Type B pancreatic cell (in vitro differentiated cells): ENCODE data around the gene HNRNPK. TPM values are rescaled to one million over a fixed set of nuclear protein-coding genes. Genes with fewer than 3 reads are reported as not detected.

Experiments used
- DNase-seq: peaks from one replicate; pipeline ENCODE4 v3.0.0; 2021; ENCODE audit warnings: mixed read lengths; ENCODE audit not compliant: unreplicated experiment; ENCODE audit errors: extremely low spot score
- H3K27ac Mint-ChIP-seq: 2 replicates; pipeline ENCODE4 v1.8.0; 2021; ENCODE audit warnings: mild to moderate bottlenecking, mixed read lengths
- H3K27me3 Mint-ChIP-seq: 2 replicates; pipeline ENCODE4 v1.8.0; 2021; ENCODE audit warnings: mixed read lengths
- H3K36me3 Mint-ChIP-seq: 2 replicates; pipeline ENCODE4 v1.8.0; 2021; ENCODE audit warnings: mixed read lengths
- H3K4me1 Mint-ChIP-seq: one replicate; pipeline ENCODE4 v1.8.0; 2021; ENCODE audit warnings: mixed read lengths; ENCODE audit not compliant: unreplicated experiment
- H3K4me3 Mint-ChIP-seq: 2 replicates; pipeline ENCODE4 v1.8.0; 2021; ENCODE audit warnings: mild to moderate bottlenecking, mixed read lengths
- H3K9me3 Mint-ChIP-seq: 2 replicates; pipeline ENCODE4 v1.8.0; 2021; ENCODE audit warnings: mixed read lengths
- total RNA-seq: library from RNA; stranded (reverse); gene quantifications from 2 replicates; pipeline ENCODE4 v1.2.1, GENCODE V29; 2021; ENCODE audit warnings: low replicate concordance
- TF ChIP-seq, protein P1 (sequence below): fragments of 200-600 bp; sonication (generic); conservative IDR thresholded peaks from 2 replicates; pipeline ENCODE4 v1.5.0; 2021; ENCODE audit warnings: antibody characterized with exemption, mild to moderate bottlenecking

HNRNPK gene
- total RNA-seq, 1 donor from 2014 or later = 673 TPM

DNA sequence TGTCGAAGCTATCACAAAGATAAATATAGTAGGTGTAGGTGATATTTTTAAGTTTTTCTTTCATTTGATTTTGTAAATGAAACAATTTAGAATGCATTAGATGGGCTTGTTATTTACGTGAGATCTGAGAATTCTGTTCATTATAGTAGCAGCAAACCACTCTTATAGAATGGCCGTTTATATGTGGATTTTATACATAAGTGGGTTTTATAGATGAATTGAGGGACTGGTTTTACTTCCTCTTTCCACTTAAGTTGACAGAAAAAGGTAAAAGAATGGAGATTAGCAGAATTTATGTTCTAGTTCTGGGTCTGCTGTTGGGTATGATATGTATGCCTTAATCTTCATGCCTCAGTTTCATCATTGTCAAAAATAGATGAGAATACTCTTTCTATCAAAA is 6.2 kb upstream of the HNRNPK start:
- Mint-ChIP-seq H3K27me3 (no peaks in the 10 kb centered on the region), H3K4me3 (no peak overlapping the region), H3K4me1 (peaks cover 33% of the 10 kb centered on the region), H3K9me3 (no peaks in the 10 kb centered on the region), H3K36me3 (peaks cover 19% of the 10 kb centered on the region), H3K27ac (no peak overlapping the region)
- DNase-seq = no peak
- TF ChIP-seq, protein P1, sequence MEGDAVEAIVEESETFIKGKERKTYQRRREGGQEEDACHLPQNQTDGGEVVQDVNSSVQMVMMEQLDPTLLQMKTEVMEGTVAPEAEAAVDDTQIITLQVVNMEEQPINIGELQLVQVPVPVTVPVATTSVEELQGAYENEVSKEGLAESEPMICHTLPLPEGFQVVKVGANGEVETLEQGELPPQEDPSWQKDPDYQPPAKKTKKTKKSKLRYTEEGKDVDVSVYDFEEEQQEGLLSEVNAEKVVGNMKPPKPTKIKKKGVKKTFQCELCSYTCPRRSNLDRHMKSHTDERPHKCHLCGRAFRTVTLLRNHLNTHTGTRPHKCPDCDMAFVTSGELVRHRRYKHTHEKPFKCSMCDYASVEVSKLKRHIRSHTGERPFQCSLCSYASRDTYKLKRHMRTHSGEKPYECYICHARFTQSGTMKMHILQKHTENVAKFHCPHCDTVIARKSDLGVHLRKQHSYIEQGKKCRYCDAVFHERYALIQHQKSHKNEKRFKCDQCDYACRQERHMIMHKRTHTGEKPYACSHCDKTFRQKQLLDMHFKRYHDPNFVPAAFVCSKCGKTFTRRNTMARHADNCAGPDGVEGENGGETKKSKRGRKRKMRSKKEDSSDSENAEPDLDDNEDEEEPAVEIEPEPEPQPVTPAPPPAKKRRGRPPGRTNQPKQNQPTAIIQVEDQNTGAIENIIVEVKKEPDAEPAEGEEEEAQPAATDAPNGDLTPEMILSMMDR = no peak

DNA sequence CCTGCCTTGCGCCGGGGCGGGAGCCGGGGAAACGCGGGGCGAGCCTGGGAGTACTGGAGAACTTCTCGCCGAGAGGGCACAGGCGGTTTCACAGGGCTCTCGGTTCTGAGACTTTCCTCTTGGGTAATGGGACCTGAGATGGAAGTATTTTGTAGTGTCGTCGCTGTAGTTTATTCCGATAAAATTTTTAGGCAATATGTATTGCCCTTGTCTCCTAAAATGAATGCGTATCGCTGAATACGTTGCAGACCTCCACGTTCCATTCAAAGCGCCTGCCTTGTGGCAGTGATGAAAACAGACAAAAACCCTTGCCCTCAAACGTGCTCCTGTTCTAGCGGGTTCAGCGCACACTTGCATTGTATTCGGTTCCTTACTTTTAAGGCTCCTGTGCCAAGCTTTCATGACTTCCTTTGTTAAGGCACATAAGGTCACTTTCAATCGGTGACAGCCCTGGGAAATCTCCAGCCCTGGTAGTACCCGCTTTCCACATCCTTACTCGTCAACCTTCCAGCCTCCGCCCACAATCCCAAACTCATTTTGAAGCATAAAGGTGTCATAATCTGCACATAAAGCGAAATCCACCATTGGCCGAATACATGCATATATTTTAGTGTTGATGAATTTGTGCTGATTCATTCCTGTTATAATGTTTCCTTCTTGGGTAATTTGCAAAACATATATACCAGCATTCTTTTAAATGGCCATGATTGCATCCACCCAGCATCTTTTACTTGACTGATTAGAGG is 1.3 kb upstream of the HNRNPK start:
- peaks cover 3% of the 10 kb centered on the region for H3K27me3 Mint-ChIP-seq
- TF ChIP-seq, protein P1 = no peak
- H3K4me3 Mint-ChIP-seq = peak overlapping the region; percentile 97
- peaks cover 26% of the 10 kb centered on the region for H3K36me3 Mint-ChIP-seq
- DNase-seq = no peak
- H3K27ac Mint-ChIP-seq = peak overlapping the region; percentile 100
- H3K4me1 Mint-ChIP-seq = peaks cover 32% of the 10 kb centered on the region
- no peaks in the 10 kb centered on the region for H3K9me3 Mint-ChIP-seq

DNA sequence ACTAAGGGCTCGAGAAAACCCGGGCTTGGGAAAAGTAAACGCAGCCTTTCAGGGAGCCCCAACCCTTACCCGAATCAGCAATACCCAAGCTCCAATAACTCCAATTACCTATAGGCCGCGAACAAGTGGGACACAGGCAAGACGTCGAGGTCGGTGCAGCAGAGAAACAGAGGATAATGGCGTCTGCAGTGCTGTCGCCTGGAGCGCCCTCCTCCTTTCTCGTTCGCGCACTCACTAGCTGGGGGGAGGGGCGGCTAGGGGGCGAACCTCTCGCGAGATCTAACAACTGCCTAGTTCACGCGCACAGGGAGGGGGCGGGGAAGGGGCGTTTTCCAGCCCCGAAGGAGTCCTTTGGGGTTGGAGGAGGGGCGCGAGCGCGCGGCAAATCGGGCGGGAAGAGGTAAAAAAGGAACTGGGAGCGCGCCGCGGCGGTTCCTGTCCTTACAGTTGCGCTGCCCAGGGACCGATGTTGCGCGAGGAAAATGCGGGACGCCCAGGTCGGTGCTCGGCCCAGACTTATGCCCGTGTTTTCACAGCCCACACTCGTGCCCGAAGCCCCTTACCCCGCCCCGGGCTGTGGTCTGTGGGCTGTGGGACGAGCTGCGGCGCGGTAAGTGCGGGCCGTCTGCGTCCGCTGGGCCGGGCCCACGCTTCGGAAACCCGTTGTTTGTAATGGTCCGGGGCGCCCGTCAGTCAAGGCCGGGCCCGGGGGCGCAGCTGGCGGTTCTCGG is 545 bp upstream of the HNRNPK start, which contains the start of gene RMI1:
Gene RMI1 (plus strand): TSS at position 411 of the 731 bp plus-strand sequence. CDS start 20,182 bp downstream, outside the sequence.
- TF ChIP-seq, protein P1 = no peak
- peaks cover 3% of the 10 kb centered on the region for H3K27me3 Mint-ChIP-seq
- H3K4me3 Mint-ChIP-seq = peak within 1 kb of the TSS; percentile 97
- peak within 1 kb of the TSS; percentile 100 for H3K27ac Mint-ChIP-seq
- peaks cover 33% of the 10 kb centered on the region for H3K36me3 Mint-ChIP-seq
- H3K4me1 Mint-ChIP-seq = peaks cover 35% of the 10 kb centered on the region
- no peaks in the 10 kb centered on the region for H3K9me3 Mint-ChIP-seq
- DNase-seq = peak; percentile 99

DNA sequence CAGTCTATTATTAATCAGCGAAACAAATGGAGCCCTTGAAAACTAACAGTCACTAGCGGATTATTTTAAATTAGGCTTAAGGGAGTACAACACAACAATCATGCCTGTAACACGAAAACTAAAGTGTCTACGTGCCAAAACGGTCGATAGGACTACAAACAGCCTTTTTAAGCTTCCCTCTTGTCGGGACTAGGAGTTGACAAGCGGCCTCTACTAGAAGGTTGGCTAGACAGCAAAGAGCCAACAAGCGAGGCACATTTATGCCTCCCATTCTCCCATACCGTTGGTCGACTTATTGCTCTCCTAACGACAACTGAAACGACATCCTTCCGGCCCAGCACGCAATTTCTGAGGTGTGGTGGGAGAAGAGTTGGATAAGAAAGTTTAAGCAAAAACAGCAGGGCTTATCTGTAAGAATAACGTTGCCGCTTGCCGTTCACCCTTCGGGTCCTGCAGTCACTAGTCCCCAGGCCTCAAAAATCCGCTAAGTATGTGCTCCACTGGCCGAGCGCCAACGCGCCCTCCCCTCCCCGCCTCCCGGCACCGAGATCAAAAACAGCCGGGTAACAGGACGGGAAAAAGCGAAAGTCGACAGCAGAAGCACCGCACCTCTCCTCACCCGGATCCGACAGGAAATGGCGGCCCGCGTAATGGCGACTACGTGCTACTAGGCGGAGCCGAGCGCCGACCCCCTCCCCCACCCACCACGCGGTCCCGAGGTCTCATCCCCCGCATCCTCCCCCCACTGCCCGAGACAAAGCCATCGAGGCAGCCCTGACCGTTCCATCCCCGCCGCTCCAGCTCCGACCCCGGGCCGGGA is 813 bp downstream of the HNRNPK start:
- Mint-ChIP-seq H3K4me1 (peaks cover 47% of the 10 kb centered on the region), H3K27me3 (peaks cover 3% of the 10 kb centered on the region), H3K4me3 (peak overlapping the region; percentile 97), H3K36me3 (peaks cover 47% of the 10 kb centered on the region), H3K9me3 (no peaks in the 10 kb centered on the region), H3K27ac (peak overlapping the region; percentile 100)
- DNase-seq = peak; percentile 84
- TF ChIP-seq, protein P1 = no peak

DNA sequence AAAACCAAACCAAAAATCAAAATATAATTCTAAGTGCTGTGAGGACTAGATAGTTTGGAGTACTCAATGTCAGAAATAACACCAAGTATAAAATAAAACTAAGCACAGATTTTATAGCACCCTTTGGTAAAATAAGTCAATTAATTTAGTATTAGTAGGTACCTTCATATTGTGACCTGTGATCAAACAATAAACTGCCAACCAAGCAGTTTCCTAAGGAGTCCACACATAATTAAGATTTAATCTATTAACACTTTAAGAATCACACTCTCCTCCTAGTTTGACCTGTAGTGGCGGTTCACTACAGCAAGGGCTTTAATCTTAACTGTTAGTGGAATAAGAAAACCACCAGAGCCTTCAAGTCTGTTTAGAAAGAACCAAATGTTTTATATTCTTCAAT is 2.8 kb downstream of the HNRNPK start:
- Mint-ChIP-seq H3K27me3 (peaks cover 3% of the 10 kb centered on the region), H3K4me1 (peaks cover 37% of the 10 kb centered on the region), H3K9me3 (no peaks in the 10 kb centered on the region), H3K4me3 (peak overlapping the region; percentile 97), H3K27ac (peak overlapping the region; percentile 100), H3K36me3 (peaks cover 60% of the 10 kb centered on the region)
- no peak for DNase-seq
- TF ChIP-seq, protein P1 = no peak
